Fibroblast of lung (primary cell): ENCODE data around the gene BCAR3. TPM values are rescaled to one million over a fixed set of nuclear protein-coding genes. Genes with fewer than 3 reads are reported as not detected.

ENCODE experiments used
- DNase-seq, 2 donors: peaks; one replicate each; pipeline versions ENCODE4 v3.0.0 to v3.0.0-alpha.2; 2010; ENCODE audit warnings: low read depth in 2 of 2
- H2AFZ ChIP-seq: 2 replicates; pipeline ENCODE4 v1.5.1; 2012; ENCODE audit warnings: low read length, control low read depth, inconsistent platforms
- H3K27ac ChIP-seq: 2 replicates; pipeline ENCODE4 v1.5.1; 2011; ENCODE audit warnings: low read length, control low read depth; ENCODE audit not compliant: insufficient read depth
- H3K27me3 ChIP-seq: 2 replicates; pipeline ENCODE4 v1.5.1; 2011; ENCODE audit warnings: mild to moderate bottlenecking, low read length; ENCODE audit not compliant: control insufficient read depth, insufficient read depth
- H3K36me3 ChIP-seq: 2 replicates; pipeline ENCODE4 v1.5.1; 2011; ENCODE audit warnings: low read length; ENCODE audit not compliant: control insufficient read depth, insufficient read depth
- H3K4me1 ChIP-seq: 2 replicates; pipeline ENCODE4 v1.5.1; 2011; ENCODE audit warnings: low read length; ENCODE audit not compliant: control insufficient read depth, insufficient read depth; ENCODE audit errors: extremely low read depth
- H3K4me2 ChIP-seq: 2 replicates; pipeline ENCODE4 v1.5.1; 2011; ENCODE audit warnings: low read length, control low read depth; ENCODE audit not compliant: insufficient read depth; ENCODE audit errors: extremely low read depth
- H3K4me3 ChIP-seq, 4 experiments: fragments of 200-600 bp in 1 of 4; sonication (generic) in 1 of 4; replicated peaks in 1 of 4; 2 replicates each; pipeline ENCODE4 v1.5.1; 2011 to 2016; ENCODE audit warnings: low read length in 4 of 4, low read depth in 3 of 4, mild to moderate bottlenecking in 3 of 4, control low read depth in 2 of 4, inconsistent platforms in 1 of 4, mixed read lengths in 1 of 4; ENCODE audit not compliant: insufficient read depth in 1 of 4; ENCODE audit errors: control extremely low read depth in 1 of 4
- H3K79me2 ChIP-seq: 2 replicates; pipeline ENCODE4 v1.5.1; 2012; ENCODE audit warnings: mild to moderate bottlenecking, low read length, inconsistent platforms; ENCODE audit not compliant: control insufficient read depth, insufficient read depth
- H3K9ac ChIP-seq: 2 replicates; pipeline ENCODE4 v1.5.1; 2011; ENCODE audit warnings: mild to moderate bottlenecking, low read length, control low read depth; ENCODE audit not compliant: insufficient read depth
- H3K9me3 ChIP-seq: 2 replicates; pipeline ENCODE4 v1.5.1; 2012; ENCODE audit warnings: low read depth, low read length; ENCODE audit not compliant: control insufficient read depth, insufficient read depth
- H4K20me1 ChIP-seq: 2 replicates; pipeline ENCODE4 v1.5.1; 2011; ENCODE audit warnings: low read length; ENCODE audit not compliant: control insufficient read depth, insufficient read depth; ENCODE audit errors: extremely low read depth
- EZH2 ChIP-seq: IDR thresholded peaks from 2 replicates; pipeline ENCODE4 v1.5.1; 2012; ENCODE audit warnings: low read length, control low read depth, mild to moderate bottlenecking; ENCODE audit errors: missing control alignments
- polyA plus RNA-seq, 2 donors: library from polyadenylated mRNA; depleted of rRNA in 1 of 2; stranded (reverse) in 1 of 2; unstranded in 1 of 2; fragments of >200 nt; gene quantifications; 2 replicates each; pipeline ENCODE4 v1.2.1, GENCODE V29; 2011 to 2012; ENCODE audit warnings: missing spikeins in 1 of 2
- total RNA-seq: library from RNA; depleted of rRNA; stranded (reverse); fragments of >200 nt; gene quantifications from 2 replicates; pipeline ENCODE4 v1.2.1, GENCODE V29; 2014
- TF ChIP-seq, protein P1 (sequence below), 2 donors: IDR thresholded peaks in 1 of 2; conservative IDR thresholded peaks in 1 of 2; 1 replicate in 1 of 2; 2 replicates in 1 of 2; pipeline ENCODE4 v1.5.1; 2011 to 2012; ENCODE audit warnings: low read length in 2 of 2, control low read depth in 1 of 2, inconsistent platforms in 1 of 2, low read depth in 1 of 2, mild to moderate bottlenecking in 1 of 2

The BCAR3 gene
- total and polyA plus RNA-seq, 2 donors (not counting 1 experiment from before 2014, with no cell fraction given) = 12.6 to 35.2 TPM

DNA sequence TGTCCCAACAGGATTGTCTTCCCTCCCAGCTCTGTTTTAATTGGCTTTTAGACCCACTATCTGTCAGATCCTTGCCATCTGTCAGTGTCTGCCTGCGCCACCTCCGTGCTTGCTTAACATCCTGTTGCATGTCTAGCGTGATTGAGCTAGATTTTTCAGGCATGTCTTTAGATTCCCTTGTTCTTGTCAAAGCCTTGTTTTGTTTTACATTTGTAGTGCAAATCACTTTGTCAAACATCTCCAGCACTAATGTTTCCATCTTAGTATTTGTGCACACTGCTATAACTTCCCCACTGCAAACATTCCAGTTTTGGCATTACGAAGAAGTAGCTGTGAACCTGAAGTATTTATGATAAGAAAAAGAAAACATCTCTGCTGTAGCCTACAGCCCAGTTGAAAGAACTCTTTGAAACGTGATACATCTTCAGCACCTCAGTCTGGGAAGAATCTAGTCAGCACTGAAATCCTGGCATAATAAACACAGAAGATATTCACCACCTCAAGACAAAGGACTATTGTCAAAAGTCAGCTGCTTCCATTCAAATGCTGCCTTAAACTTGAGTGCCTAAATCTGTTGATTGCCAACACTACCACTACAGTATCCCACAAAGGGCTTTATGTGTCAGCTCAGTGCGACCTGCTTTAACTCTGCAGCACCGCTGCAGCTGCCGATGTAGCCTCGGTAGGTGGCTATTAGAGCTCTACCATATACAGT is 128.7 kb downstream of the BCAR3 start:
- no peak overlapping the region for H3K4me3 ChIP-seq
- H3K27me3 ChIP-seq = no peaks in the 10 kb centered on the region
- H3K27ac ChIP-seq = no peak overlapping the region
- H3K9ac ChIP-seq = no peak overlapping the region
- H4K20me1 ChIP-seq = no peaks in the 10 kb centered on the region
- peak; percentile 57 to 86 for DNase-seq
- H3K4me2 ChIP-seq = peak overlapping the region; percentile 33
- H3K79me2 ChIP-seq = no peaks in the 10 kb centered on the region
- no peak for TF ChIP-seq EZH2
- TF ChIP-seq, protein P1, sequence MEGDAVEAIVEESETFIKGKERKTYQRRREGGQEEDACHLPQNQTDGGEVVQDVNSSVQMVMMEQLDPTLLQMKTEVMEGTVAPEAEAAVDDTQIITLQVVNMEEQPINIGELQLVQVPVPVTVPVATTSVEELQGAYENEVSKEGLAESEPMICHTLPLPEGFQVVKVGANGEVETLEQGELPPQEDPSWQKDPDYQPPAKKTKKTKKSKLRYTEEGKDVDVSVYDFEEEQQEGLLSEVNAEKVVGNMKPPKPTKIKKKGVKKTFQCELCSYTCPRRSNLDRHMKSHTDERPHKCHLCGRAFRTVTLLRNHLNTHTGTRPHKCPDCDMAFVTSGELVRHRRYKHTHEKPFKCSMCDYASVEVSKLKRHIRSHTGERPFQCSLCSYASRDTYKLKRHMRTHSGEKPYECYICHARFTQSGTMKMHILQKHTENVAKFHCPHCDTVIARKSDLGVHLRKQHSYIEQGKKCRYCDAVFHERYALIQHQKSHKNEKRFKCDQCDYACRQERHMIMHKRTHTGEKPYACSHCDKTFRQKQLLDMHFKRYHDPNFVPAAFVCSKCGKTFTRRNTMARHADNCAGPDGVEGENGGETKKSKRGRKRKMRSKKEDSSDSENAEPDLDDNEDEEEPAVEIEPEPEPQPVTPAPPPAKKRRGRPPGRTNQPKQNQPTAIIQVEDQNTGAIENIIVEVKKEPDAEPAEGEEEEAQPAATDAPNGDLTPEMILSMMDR (conservative IDR thresholded peaks at IDR 0.05 in 1 of 2, IDR thresholded peaks at IDR 0.05 in 1 of 2; ENCODE audit: low read depth in 1 of 2, low read length in 2 of 2) = no peak
- H2AFZ ChIP-seq = no peak overlapping the region
- H3K9me3 ChIP-seq = no peaks in the 10 kb centered on the region
- no peaks in the 10 kb centered on the region for H3K4me1 ChIP-seq
- no peaks in the 10 kb centered on the region for H3K36me3 ChIP-seq

DNA sequence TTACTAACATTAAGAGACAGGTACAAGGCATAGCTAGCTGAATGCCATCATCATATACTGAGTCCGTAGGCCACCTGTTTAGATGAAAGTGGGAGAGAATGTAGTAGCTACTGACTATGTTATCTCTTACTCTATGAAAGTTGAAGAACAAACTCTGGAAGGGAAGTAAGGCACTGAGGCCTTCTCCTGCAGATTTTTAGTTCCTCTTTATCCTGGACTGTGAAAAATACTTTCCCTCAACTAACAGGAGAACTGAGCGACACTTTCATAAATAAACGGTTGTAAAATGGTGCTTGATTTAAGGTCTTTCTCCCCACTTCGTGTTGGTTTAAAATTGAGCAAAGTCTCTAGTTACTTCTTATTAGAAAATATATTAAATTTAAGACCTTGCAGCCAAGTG is 131.8 kb downstream of the BCAR3 start:
- Histone ChIP-seq H3K4me2 (no peak overlapping the region), H4K20me1 (no peaks in the 10 kb centered on the region), H3K9ac (no peak overlapping the region), H3K9me3 (no peaks in the 10 kb centered on the region), H3K27ac (no peak overlapping the region), H3K36me3 (no peaks in the 10 kb centered on the region), H3K79me2 (no peaks in the 10 kb centered on the region), H3K4me1 (no peaks in the 10 kb centered on the region), H2AFZ (no peak overlapping the region), H3K27me3 (no peaks in the 10 kb centered on the region), H3K4me3 (no peak overlapping the region)
- TF ChIP-seq EZH2 = no peak
- TF ChIP-seq, protein P1 (conservative IDR thresholded peaks at IDR 0.05 in 1 of 2, IDR thresholded peaks at IDR 0.05 in 1 of 2; ENCODE audit: low read depth in 1 of 2, low read length in 2 of 2) = no peak
- no peak for DNase-seq

DNA sequence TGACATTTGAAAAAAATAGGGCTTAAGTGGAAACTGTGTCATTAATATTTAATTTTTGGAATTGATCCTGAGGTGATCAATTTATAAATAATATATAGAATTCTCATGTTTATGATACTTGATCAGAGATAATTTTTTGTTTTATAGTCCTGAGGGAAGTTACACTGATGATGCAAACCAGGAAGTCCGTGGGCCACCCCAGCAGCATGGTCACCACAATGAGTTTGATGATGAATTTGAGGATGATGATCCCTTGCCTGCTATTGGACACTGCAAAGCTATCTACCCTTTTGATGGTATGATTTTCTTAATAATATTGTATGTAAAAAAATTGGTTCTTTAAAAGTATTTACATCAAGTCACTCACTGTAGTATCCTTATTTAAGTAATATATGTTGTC is 132.5 kb downstream of the BCAR3 start:
- Histone ChIP-seq H3K9ac (no peak overlapping the region), H3K4me1 (no peaks in the 10 kb centered on the region), H3K36me3 (no peaks in the 10 kb centered on the region), H3K79me2 (no peaks in the 10 kb centered on the region), H3K4me2 (no peak overlapping the region), H2AFZ (no peak overlapping the region), H4K20me1 (no peaks in the 10 kb centered on the region), H3K4me3 (no peak overlapping the region), H3K27ac (no peak overlapping the region), H3K9me3 (no peaks in the 10 kb centered on the region), H3K27me3 (no peaks in the 10 kb centered on the region)
- no peak for DNase-seq
- TF ChIP-seq EZH2 = no peak
- TF ChIP-seq, protein P1 (conservative IDR thresholded peaks at IDR 0.05 in 1 of 2, IDR thresholded peaks at IDR 0.05 in 1 of 2; ENCODE audit: low read depth in 1 of 2, low read length in 2 of 2) = no peak
